ENCODE measurements around the gene ANKRD9. TPM values are rescaled to one million over a fixed set of nuclear protein-coding genes. Genes with fewer than 3 reads are reported as not detected.

ANKRD9 gene
- total and polyA plus RNA-seq, 2 of the 13 experiments (the other 11 are each of a cell fraction or from before 2014, with no cell fraction given), result 10.0 to 15.0 TPM

DNA sequence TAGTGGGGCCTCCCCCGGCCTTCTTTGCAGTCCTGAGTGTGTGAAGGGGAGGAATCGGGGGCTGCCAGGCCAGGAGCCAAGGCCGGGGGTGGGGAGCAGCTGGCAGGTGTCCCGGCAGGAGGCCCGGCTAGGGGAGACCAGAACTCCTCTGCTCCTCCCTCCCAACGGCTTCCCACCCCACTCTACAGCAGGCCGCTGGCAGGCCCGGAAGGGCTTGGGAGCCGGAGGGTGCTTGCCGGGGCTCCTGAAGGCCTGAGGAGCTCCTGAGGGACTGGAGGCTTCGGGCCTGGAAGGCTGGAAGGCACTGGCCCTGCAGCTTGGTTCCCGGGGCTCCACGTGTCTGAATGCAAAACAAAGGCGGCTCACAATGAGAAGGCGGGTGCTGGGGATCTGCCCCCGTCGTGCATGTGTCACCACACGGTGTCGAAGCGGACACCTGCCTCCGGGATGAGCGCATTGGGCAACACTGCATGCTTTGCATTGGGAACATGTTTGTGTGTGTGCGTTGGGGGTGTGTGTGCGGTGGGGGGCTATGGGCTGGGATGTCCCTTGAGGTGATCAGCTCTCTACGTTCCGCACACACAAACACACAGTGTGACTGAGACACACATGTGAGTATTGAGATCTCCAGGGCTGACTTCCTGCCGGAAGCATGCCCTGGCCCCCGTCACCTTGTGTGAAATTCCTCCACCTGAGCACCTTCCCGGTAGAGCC is 30.9 kb upstream of the ANKRD9 start (continued):
- peak; percentile 85; the same call in 1 of the 2 replicates for TF ChIP-seq ZNF441 (CRISPR knock-in tag; IDR thresholded peaks at IDR 0.05; ENCODE audit: borderline replicate concordance)
- TF ChIP-seq ZBTB34 (CRISPR knock-in tag; IDR thresholded peaks at IDR 0.05), result no peak
- TF ChIP-seq NFYC (CRISPR knock-in tag; IDR thresholded peaks at IDR 0.05), result no peak
- no peak for TF ChIP-seq ZNF264 (CRISPR knock-in tag; IDR thresholded peaks at IDR 0.05)
- TF ChIP-seq FOXA3 (CRISPR knock-in tag; IDR thresholded peaks at IDR 0.05), result peak; percentile 47
- no peak for TF ChIP-seq ZNF230 (CRISPR knock-in tag; IDR thresholded peaks at IDR 0.05)
- no peak for TF ChIP-seq ZNF496 (CRISPR knock-in tag; IDR thresholded peaks at IDR 0.05; ENCODE audit: insufficient replicate concordance)
- no peak for TF ChIP-seq MZF1 (CRISPR knock-in tag; IDR thresholded peaks at IDR 0.05; ENCODE audit: borderline replicate concordance)
- TF ChIP-seq HCFC1 (IDR thresholded peaks at IDR 0.05; ENCODE audit: low read depth, low read length), result no peak
- no peak for TF ChIP-seq PRPF4 (IDR thresholded peaks at IDR 0.05; ENCODE audit: low read depth, low read length, poor library complexity, severe bottlenecking)
- TF ChIP-seq, protein P1, sequence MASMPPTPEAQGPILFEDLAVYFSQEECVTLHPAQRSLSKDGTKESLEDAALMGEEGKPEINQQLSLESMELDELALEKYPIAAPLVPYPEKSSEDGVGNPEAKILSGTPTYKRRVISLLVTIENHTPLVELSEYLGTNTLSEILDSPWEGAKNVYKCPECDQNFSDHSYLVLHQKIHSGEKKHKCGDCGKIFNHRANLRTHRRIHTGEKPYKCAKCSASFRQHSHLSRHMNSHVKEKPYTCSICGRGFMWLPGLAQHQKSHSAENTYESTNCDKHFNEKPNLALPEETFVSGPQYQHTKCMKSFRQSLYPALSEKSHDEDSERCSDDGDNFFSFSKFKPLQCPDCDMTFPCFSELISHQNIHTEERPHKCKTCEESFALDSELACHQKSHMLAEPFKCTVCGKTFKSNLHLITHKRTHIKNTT (CRISPR knock-in tag; IDR thresholded peaks at IDR 0.05), result no peak
- TF ChIP-seq ZNF513 (CRISPR knock-in tag; conservative IDR thresholded peaks at IDR 0.05), result no peak
- TF ChIP-seq NFAT5 (CRISPR knock-in tag; IDR thresholded peaks at IDR 0.05), result no peak
- TF ChIP-seq ATF7-NPFF (CRISPR knock-in tag; IDR thresholded peaks at IDR 0.05; ENCODE audit: low read depth), result no peak; the same call in 1 of the 2 replicates
- TF ChIP-seq ZNF777 (CRISPR knock-in tag; IDR thresholded peaks at IDR 0.05), result no peak
- TF ChIP-seq SRSF4 (IDR thresholded peaks at IDR 0.05; ENCODE audit: low read depth, low read length, poor library complexity, severe bottlenecking), result no peak
- TF ChIP-seq ZKSCAN5 (CRISPR knock-in tag; IDR thresholded peaks at IDR 0.05), result 0 out of 2 replicates have a peak, but pooled peaks have one; percentile 35
- no peak for TF ChIP-seq HNRNPH1 (optimal IDR thresholded peaks at IDR 0.05; ENCODE audit: low read depth, low read length)
- TF ChIP-seq SP2 (CRISPR knock-in tag; IDR thresholded peaks at IDR 0.05), result no peak
- TF ChIP-seq HMG20A (CRISPR knock-in tag; IDR thresholded peaks at IDR 0.05; ENCODE audit: borderline replicate concordance), result no peak
- TF ChIP-seq KMT2B (CRISPR knock-in tag; IDR thresholded peaks at IDR 0.05), result peak; percentile 13; the same call in 1 of the 2 replicates
